ENCODE results near the gene SMYD5.
A peak's percentile ranks its signal among the peaks of the same experiment; 100 is the strongest.
"Not testable (repeated sequence)": the region's sequence is repeated elsewhere in the genome, so short reads cannot be mapped to it uniquely, and the experiment has no call there.

Gene SMYD5

GRCh38 chr2:73197579-73197978, 16.5 kb upstream of the SMYD5 start:
- no peak for TF ChIP-seq CTCF (IDR thresholded peaks at IDR 0.05; ENCODE audit: low read length, missing control alignments)
- no peak overlapping the region for H3K4me3 ChIP-seq (replicated peaks; ENCODE audit: low read depth, low read length)
- no peak for DNase-seq (ENCODE audit: low read depth)

- H3K4me3 ChIP-seq (replicated peaks; ENCODE audit: low read depth, low read length); DNase-seq (ENCODE audit: low read depth): not testable (repeated sequence)
Measured at GRCh38 chr2:73200281-73200680, 13.8 kb upstream of the SMYD5 start.

GRCh38 chr2:73202156-73203054, 11.6 kb upstream of the SMYD5 start, which contains the start of gene NOTO:
Gene NOTO (plus strand): TSS chr2:73202574. CDS start chr2:73202667, 93 bp downstream.
- H3K4me3 ChIP-seq (replicated peaks; ENCODE audit: low read depth, low read length) = no peak within 1 kb of the TSS
- DNase-seq (ENCODE audit: low read depth) = peak; percentile 10
- no peak for TF ChIP-seq CTCF (IDR thresholded peaks at IDR 0.05; ENCODE audit: low read length, missing control alignments)

- H3K4me3 ChIP-seq (replicated peaks; ENCODE audit: low read depth, low read length) = no peak overlapping the region
- peak; percentile 18 for DNase-seq (ENCODE audit: low read depth)
- TF ChIP-seq CTCF (IDR thresholded peaks at IDR 0.05; ENCODE audit: low read length, missing control alignments) = no peak
Measured at GRCh38 chr2:73203055-73203681, 10.9 kb upstream of the SMYD5 start.

- H3K4me3 ChIP-seq (replicated peaks; ENCODE audit: low read depth, low read length) = no peak overlapping the region
- DNase-seq (ENCODE audit: low read depth) = no peak
- TF ChIP-seq CTCF (IDR thresholded peaks at IDR 0.05; ENCODE audit: low read length, missing control alignments) = no peak
Measured at GRCh38 chr2:73205611-73206010, 8.4 kb upstream of the SMYD5 start.

GRCh38 chr2:73208258-73208657, 5.8 kb upstream of the SMYD5 start:
- no peak overlapping the region for H3K4me3 ChIP-seq (replicated peaks; ENCODE audit: low read depth, low read length)
- no peak for DNase-seq (ENCODE audit: low read depth)
- no peak for TF ChIP-seq CTCF (IDR thresholded peaks at IDR 0.05; ENCODE audit: low read length, missing control alignments)

GRCh38 chr2:73210019-73210418, 4.0 kb upstream of the SMYD5 start:
- no peak for DNase-seq (ENCODE audit: low read depth)
- no peak for TF ChIP-seq CTCF (IDR thresholded peaks at IDR 0.05; ENCODE audit: low read length, missing control alignments)
- H3K4me3 ChIP-seq (replicated peaks; ENCODE audit: low read depth, low read length) = no peak overlapping the region
